Hepatocyte (in vitro differentiated cells): ENCODE results near the gene UBTD2. TPM values are rescaled to one million over a fixed set of nuclear protein-coding genes. Genes with fewer than 3 reads are reported as not detected.

Source experiments
- DNase-seq: peaks from one replicate; pipeline ENCODE4 v3.0.0-alpha.2; 2016; ENCODE audit warnings: low spot score
- H2AFZ ChIP-seq: fragments of 200-600 bp; sonication (generic); 2 replicates; pipeline ENCODE4 v1.6.0; 2016; ENCODE audit warnings: antibody characterized with exemption, mild to moderate bottlenecking
- H3K27ac ChIP-seq: fragments of 200-600 bp; sonication (generic); 2 replicates; pipeline ENCODE4 v1.5.1; 2016; ENCODE audit warnings: mild to moderate bottlenecking
- H3K27me3 ChIP-seq: fragments of 200-600 bp; sonication (generic); 2 replicates; pipeline ENCODE4 v1.6.1; 2016
- H3K36me3 ChIP-seq: fragments of 200-600 bp; sonication (generic); replicated peaks from 2 replicates; pipeline ENCODE4 v1.5.1; 2016; ENCODE audit warnings: low read depth; ENCODE audit not compliant: insufficient read depth
- H3K4me1 ChIP-seq: fragments of 200-600 bp; sonication (generic); 2 replicates; pipeline ENCODE4 v1.5.1; 2016; ENCODE audit warnings: mild to moderate bottlenecking, moderate library complexity; ENCODE audit not compliant: insufficient read depth
- H3K4me2 ChIP-seq: fragments of 200-600 bp; sonication (generic); 2 replicates; pipeline ENCODE4 v1.6.0; 2016
- H3K4me3 ChIP-seq: fragments of 200-600 bp; sonication (generic); 2 replicates; pipeline ENCODE4 v1.5.1; 2016; ENCODE audit warnings: mild to moderate bottlenecking
- H3K79me2 ChIP-seq: fragments of 200-600 bp; sonication (generic); 2 replicates; pipeline ENCODE4 v1.6.0; 2017; ENCODE audit warnings: mild to moderate bottlenecking
- H3K9me2 ChIP-seq: fragments of 200-600 bp; sonication (generic); replicated peaks from 2 replicates; pipeline ENCODE4 v1.6.0; 2017; ENCODE audit warnings: mild to moderate bottlenecking; ENCODE audit not compliant: insufficient read depth
- H3K9me3 ChIP-seq: fragments of 200-600 bp; sonication (generic); 2 replicates; pipeline ENCODE4 v1.5.1; 2016; ENCODE audit warnings: low read depth, mild to moderate bottlenecking
- H4K20me1 ChIP-seq: fragments of 200-600 bp; sonication (generic); 2 replicates; pipeline ENCODE4 v1.6.0; 2016; ENCODE audit warnings: mild to moderate bottlenecking; ENCODE audit not compliant: insufficient read depth, poor library complexity, severe bottlenecking
- EZH2 ChIP-seq: fragments of 200-600 bp; sonication (generic); IDR thresholded peaks from 2 replicates; pipeline ENCODE4 v1.6.1; 2016; ENCODE audit warnings: antibody characterized with exemption, mild to moderate bottlenecking, borderline replicate concordance
- EZH2phosphoT487 ChIP-seq: fragments of 200-600 bp; sonication (generic); IDR thresholded peaks from one replicate; pipeline ENCODE4 v1.6.1; 2018; ENCODE audit warnings: antibody characterized with exemption, mild to moderate bottlenecking, low read depth, moderate library complexity; ENCODE audit not compliant: unreplicated experiment, severe bottlenecking
- WGBS: methylation state at CpG from one replicate; pipeline ENCODE4 v1.1.6; 2016; ENCODE audit warnings: low lambda C conversion rate; ENCODE audit errors: missing lambda C conversion rate; 5-methylcytosine and 5-hydroxymethylcytosine counted together
- polyA plus RNA-seq: library from polyadenylated mRNA; unstranded; fragments of >200 nt; fragmentation: Nextera tagmentation; extraction: Ambion mirVana; gene quantifications from 2 replicates; pipeline ENCODE4 v1.2.1, GENCODE V29; 2016
- total RNA-seq: library from RNA; depleted of rRNA; stranded (reverse); fragments of >200 nt; gene quantifications from 2 replicates; pipeline ENCODE4 v1.2.3, GENCODE V29; 2014
- TF ChIP-seq, protein P1 (sequence below): fragments of 200-600 bp; sonication (generic); IDR thresholded peaks from 2 replicates; pipeline ENCODE4 v1.5.1; 2016; ENCODE audit warnings: antibody characterized with exemption, mild to moderate bottlenecking; ENCODE audit not compliant: poor library complexity

Gene UBTD2
- total and polyA plus RNA-seq, 2 experiments from 2014 or later: 27.4 to 51.7 TPM

DNA sequence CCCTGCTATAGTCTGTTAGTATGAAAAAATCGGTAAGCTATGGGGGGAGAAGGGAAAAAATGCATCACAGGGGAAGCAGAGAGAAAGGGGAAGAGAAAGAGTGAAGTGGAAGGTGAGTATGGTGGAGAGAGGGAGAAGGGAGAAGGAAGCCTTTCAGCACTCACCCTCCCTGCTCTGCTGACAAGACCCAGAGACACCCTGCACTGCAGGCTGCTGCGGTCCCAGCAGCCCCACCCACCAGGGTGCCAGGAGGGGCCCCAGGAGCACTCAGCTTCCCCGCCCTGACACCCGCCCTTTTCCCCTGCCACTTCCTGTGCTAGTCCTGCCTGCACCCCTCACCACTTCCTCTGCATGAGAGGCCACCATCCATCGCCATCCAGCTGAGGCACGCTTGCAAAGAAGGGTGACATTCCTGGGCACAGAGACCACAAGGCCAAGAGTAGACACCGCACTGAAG lies 108.3 kb downstream of the UBTD2 start:
- Histone ChIP-seq H3K9me3 (no peaks in the 10 kb centered on the region), H3K27ac (no peak overlapping the region), H3K4me2 (peak overlapping the region; percentile 72), H3K4me1 (peaks cover 10% of the 10 kb centered on the region), H4K20me1 (no peaks in the 10 kb centered on the region), H3K9me2 (no peaks in the 10 kb centered on the region), H3K4me3 (no peak overlapping the region), H2AFZ (no peak overlapping the region), H3K36me3 (no peaks in the 10 kb centered on the region), H3K79me2 (peaks cover 12% of the 10 kb centered on the region), H3K27me3 (no peaks in the 10 kb centered on the region)
- TF ChIP-seq, protein P1, sequence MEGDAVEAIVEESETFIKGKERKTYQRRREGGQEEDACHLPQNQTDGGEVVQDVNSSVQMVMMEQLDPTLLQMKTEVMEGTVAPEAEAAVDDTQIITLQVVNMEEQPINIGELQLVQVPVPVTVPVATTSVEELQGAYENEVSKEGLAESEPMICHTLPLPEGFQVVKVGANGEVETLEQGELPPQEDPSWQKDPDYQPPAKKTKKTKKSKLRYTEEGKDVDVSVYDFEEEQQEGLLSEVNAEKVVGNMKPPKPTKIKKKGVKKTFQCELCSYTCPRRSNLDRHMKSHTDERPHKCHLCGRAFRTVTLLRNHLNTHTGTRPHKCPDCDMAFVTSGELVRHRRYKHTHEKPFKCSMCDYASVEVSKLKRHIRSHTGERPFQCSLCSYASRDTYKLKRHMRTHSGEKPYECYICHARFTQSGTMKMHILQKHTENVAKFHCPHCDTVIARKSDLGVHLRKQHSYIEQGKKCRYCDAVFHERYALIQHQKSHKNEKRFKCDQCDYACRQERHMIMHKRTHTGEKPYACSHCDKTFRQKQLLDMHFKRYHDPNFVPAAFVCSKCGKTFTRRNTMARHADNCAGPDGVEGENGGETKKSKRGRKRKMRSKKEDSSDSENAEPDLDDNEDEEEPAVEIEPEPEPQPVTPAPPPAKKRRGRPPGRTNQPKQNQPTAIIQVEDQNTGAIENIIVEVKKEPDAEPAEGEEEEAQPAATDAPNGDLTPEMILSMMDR: no peak
- no peak for TF ChIP-seq EZH2
- no peak for TF ChIP-seq EZH2phosphoT487
- 71% methylated on average over 5 of the region's 7 CpGs for WGBS
- no peak for DNase-seq

DNA sequence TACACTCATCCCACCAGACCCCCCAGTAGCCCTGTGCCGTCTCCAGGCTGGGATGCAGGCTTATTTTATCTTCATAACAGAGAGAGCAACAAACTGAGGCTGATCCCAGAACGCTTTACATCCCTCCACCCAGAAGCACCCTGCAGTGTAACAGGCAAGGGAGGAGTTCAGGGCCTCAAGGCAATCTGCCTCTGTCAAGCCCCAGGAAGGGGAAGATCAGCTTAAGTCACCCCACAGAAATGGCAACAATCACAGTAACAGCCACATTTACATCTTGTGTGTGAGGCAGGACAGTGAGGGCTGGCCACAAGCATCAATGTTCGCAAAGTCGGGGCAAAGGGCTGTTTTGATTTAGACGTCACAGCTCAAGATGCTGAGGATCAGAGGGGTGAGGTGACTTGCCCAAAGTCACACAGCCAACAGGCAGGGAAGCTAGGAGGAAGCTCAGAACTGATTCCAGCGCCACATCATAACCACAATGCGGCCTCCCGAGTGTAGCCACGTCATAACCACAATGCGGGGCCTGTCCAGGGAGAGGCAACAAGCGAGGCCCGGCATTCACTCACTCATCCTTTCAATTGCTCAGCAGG lies 109.9 kb downstream of the UBTD2 start:
- no peaks in the 10 kb centered on the region for H3K27me3 ChIP-seq
- no peaks in the 10 kb centered on the region for H4K20me1 ChIP-seq
- H3K4me1 ChIP-seq: peaks cover 10% of the 10 kb centered on the region
- no peak for DNase-seq
- TF ChIP-seq, protein P1: no peak
- TF ChIP-seq EZH2phosphoT487 (no peak), EZH2 (no peak)
- no peak overlapping the region for H3K27ac ChIP-seq
- H3K9me3 ChIP-seq: no peaks in the 10 kb centered on the region
- no peaks in the 10 kb centered on the region for H3K9me2 ChIP-seq
- no peak overlapping the region for H2AFZ ChIP-seq
- no peak overlapping the region for H3K4me3 ChIP-seq
- no peak overlapping the region for H3K4me2 ChIP-seq
- WGBS: 92% methylated on average over 12 of the region's 12 CpGs
- H3K79me2 ChIP-seq: peaks cover 6% of the 10 kb centered on the region
- no peaks in the 10 kb centered on the region for H3K36me3 ChIP-seq

DNA sequence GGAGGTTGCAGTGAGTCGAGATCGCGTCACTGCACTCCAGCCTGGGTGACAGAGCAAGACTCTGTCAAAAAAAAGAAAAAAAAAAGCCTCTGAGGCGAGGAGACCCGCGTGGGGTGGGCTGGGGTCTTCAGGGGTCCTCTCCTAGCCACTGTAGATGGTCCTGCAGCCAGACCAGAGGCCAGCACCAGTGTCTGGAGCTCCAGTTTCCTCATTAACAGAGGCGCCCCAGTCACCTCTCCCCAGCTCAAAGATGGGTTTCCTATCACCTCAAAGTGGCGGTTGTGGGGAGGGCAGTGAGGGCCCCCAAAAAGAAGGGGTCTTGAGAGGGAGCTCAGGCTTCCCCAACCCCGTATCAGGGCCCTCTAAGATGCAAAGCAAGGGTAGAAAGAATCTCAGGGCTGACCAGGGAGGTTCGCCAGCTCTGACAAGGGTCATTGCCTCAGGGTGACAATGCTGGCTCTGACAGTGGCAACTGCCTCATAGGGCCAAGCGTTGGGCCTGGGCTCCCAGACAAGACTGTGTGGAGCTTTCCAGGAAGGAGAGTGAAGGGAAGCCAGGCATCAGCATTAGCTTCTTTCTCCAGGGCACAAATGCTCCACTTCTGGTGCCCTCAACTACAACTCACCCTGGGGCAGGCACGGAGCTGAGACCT lies 110.5 kb downstream of the UBTD2 start:
- Histone ChIP-seq H3K4me3 (no peak overlapping the region), H3K36me3 (no peaks in the 10 kb centered on the region), H3K27ac (no peak overlapping the region), H3K4me1 (peaks cover 16% of the 10 kb centered on the region), H3K4me2 (no peak overlapping the region), H2AFZ (no peak overlapping the region), H3K9me2 (no peaks in the 10 kb centered on the region), H3K27me3 (no peaks in the 10 kb centered on the region), H4K20me1 (no peaks in the 10 kb centered on the region), H3K9me3 (no peaks in the 10 kb centered on the region), H3K79me2 (peaks cover 6% of the 10 kb centered on the region)
- DNase-seq: no peak
- TF ChIP-seq EZH2: no peak
- TF ChIP-seq EZH2phosphoT487: no peak
- TF ChIP-seq, protein P1: no peak
- WGBS: 88% methylated on average over 12 of the region's 12 CpGs
